NB4 (cell line): ENCODE measurements around the gene HOXB8.

ENCODE experiments used
- DNase-seq: peaks from one replicate; pipeline ENCODE4 v3.0.0; 2010; ENCODE audit warnings: low read depth
- H3K4me3 ChIP-seq: one replicate; pipeline ENCODE4 v1.5.1; 2011; ENCODE audit warnings: mild to moderate bottlenecking, low read depth, low read length, moderate library complexity
- CTCF ChIP-seq: IDR thresholded peaks from one replicate; pipeline ENCODE4 v1.5.1; 2012; ENCODE audit warnings: low read depth, low read length
- MAX ChIP-seq: IDR thresholded peaks from 2 replicates; pipeline ENCODE4 v1.6.1; 2011; ENCODE audit warnings: low read depth, low read length
- MYC ChIP-seq: IDR thresholded peaks from 2 replicates; pipeline ENCODE4 v1.6.1; 2011; ENCODE audit warnings: low read depth, low read length
- POLR2A ChIP-seq: IDR thresholded peaks from 2 replicates; pipeline ENCODE4 v1.6.1; 2011; ENCODE audit warnings: mild to moderate bottlenecking; ENCODE audit not compliant: insufficient read length; ENCODE audit errors: extremely low read depth

HOXB8 gene

DNA sequence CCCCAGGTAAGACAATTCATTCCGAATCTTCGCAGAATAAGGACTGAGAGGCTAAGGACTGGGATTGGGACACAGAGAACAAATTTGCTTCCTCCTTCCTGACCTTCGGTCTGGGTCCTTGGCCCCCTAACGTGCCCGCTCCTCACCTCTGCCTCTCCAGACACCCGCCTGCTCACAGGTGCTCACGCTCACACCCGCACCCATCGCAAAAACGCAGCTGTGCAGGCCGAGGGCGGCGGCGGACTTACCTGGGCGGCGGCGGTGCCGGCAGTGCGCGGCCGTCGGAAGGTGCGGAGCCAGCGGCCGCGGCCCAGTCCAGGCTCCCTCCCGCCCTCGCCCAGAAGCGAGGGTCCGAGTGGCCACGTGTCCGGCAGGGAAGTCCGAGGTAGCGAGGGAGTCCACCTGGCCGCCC, 18.2 kb upstream of the HOXB8 start:
- no peak for TF ChIP-seq CTCF
- no peak for TF ChIP-seq MYC
- no peak for TF ChIP-seq MAX
- no peak for TF ChIP-seq POLR2A
- no peak overlapping the region for H3K4me3 ChIP-seq
- no peak for DNase-seq

- H3K4me3 ChIP-seq: no peak overlapping the region
- no peak for DNase-seq
- TF ChIP-seq MYC (no peak), MAX (no peak)
Measured at GRCh38 chr17:48632579-48633265, 17.6 kb upstream of the HOXB8 start.

DNA sequence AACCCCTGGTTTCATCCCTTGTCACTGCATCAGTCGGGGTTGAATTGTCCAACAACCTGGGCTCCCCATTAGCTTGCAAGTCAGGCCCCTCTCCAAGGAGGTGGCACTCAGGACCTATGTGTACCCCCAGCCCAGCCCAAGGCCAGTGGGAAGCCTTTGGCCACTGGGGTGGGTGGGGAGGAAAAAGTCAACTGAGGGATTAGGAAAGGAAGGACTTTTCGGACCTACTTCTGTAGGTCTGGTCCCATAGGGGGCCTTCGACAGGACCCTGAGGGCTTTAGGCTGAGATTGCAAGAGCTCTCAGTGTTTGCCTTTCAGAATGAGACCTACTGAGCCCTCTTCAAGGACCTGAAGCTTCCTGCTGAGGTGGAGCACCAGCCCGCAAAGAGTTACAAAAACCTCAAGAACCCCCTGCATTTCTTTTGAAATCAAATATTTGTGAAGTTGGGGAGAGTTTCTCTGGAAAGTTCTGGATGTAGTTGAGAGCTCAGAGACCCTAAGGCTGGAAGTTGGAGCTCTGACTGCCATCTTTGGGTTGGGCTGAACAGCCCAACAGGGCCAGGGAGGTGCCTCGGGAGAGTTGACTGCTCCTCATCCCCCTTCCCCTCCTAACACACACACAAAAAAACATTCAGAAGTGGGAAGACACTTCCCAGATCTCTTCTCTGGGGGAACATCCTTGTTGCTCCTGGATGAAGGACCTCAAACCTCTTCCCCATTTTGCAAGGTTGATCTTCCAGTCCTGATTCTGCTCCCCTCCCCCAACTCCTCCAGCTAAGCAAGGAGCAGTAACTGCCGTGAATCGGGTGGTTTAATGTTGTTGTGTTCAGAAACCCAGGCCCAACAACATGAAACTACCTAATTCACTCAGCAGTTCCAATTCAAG, 16.8 kb upstream of the HOXB8 start:
- DNase-seq: no peak
- TF ChIP-seq MYC (no peak), POLR2A (no peak)
- H3K4me3 ChIP-seq: no peak overlapping the region

DNA sequence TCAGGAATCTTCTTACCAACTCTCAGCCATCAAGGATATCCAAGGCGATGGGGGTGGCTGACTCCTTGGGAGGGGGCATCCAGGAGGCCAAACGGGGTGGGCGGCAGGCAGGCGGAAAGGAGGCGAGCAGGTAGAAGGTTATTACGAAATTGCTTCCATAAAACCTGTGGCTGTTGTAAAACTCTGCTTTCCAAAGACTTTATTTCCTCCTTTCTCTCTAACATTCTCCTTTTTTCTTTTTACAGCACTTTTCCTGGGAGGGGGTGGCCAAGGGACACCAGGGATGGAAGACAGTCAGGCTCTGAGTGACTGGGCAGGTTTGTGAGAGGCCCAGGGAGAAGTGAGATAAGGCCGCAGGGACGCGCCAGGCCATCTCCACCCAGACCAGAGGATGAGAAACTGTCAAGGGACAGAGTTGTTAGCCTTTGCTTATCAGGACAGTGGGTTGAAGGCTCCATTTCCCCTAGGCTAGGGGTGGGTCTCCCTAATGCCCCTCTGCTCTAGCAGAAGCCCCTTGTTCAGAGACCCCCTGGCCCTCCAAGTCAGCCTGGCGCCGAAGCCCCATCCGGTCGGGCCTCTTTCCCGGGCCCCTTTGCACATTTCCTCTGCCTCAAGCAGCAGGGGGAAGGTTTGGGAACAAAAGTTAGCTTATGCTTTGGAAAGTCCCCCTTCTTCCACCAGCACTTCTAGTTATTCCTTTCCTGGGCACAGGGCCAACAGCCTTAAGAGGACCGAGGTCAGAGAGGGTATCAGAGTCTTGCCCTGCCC, 16.0 kb upstream of the HOXB8 start:
- no peak for TF ChIP-seq MAX
- no peak for TF ChIP-seq CTCF
- no peak for TF ChIP-seq POLR2A
- no peak for TF ChIP-seq MYC
- no peak overlapping the region for H3K4me3 ChIP-seq
- DNase-seq: no peak

- TF ChIP-seq MAX: peak; percentile 48; the same call in 1 of the 2 replicates
- TF ChIP-seq POLR2A: no peak
- no peak for TF ChIP-seq CTCF
- no peak overlapping the region for H3K4me3 ChIP-seq
- DNase-seq: no peak
Measured at GRCh38 chr17:48630009-48630924, 15.2 kb upstream of the HOXB8 start.

DNA sequence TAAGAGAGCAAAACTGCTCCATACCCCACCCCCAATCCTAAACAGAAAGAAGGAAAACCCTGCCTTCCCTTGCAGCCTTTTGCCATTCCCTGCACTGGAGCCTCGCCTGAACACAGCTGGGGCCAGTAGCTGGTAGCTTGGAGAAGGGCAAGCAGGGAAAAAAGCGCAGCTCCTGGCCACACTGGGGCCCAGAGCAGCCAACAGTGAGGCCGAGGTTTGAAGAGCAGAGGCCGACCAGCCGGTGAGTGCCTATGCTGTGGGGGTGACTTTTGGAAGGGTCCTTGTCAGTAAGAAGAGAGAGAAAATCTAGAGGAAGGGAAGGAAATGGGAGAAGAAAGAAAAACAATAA, 14.3 kb upstream of the HOXB8 start:
- no peak for TF ChIP-seq MAX
- no peak for TF ChIP-seq CTCF
- no peak for TF ChIP-seq POLR2A
- no peak for TF ChIP-seq MYC
- H3K4me3 ChIP-seq: no peak overlapping the region
- no peak for DNase-seq
